Measurements from ENCODE around the gene COL24A1.

GRCh38 chr1:85815906-85816305, 340.7 kb downstream of the COL24A1 start:
- no peak for TF ChIP-seq POLR2A (IDR thresholded peaks at IDR 0.05)
- no peak for TF ChIP-seq EP300 (IDR thresholded peaks at IDR 0.05)
